HG03064 (cell line): ENCODE measurements around the gene ACE.

Source experiments
- ATAC-seq: cut with Tn5 transposase; IDR thresholded peaks from one replicate; pipeline ENCODE4 v1.9.1; 2021; ENCODE audit warnings: low read depth; ENCODE audit not compliant: unreplicated experiment

The ACE gene

DNA sequence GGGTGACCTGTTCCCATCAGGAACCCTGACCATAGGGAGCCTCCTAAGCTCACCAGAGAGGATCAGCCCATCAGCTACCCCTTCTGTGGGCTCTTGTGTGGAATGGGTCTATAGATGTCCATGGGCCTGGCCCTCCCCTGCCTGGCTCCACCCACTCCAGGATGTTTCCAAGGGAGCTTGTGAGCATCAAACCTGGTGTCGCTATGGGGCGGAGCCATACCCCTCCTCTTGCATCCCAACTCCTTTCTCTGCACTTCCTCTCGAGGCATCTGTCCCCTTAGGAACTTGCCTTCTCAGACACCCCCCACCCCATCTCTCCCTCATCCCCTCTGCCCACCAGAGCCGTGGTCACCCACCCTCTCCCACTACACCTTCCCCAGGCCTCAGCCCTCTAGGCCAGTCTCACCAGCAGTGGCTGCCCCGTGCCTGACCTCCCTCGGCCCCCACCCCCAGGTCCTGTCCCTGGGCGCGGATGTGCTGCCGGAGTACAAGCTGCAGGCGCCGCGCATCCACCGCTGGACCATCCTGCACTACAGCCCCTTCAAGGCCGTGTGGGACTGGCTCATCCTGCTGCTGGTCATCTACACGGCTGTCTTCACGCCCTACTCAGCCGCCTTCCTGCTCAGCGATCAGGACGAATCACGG, 56.7 kb downstream of the ACE start:
- ATAC-seq: no peak

DNA sequence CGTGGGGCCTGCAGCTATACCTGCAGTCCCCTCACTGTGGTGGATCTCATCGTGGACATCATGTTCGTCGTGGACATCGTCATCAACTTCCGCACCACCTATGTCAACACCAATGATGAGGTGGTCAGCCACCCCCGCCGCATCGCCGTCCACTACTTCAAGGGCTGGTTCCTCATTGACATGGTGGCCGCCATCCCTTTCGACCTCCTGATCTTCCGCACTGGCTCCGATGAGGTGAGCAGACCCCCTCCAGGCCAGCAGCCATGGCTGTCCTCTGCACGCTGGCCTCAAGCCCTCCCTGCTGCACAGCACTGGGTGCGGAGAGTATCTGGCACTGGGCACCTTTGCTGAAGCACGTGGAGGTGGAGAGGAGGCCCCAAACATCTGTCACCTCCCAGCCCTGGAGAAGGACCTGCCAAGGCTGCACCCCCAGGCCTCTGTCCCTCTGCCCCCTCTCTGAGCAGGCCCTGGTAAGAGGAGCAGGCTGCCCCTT, 57.3 kb downstream of the ACE start:
- no peak for ATAC-seq

DNA sequence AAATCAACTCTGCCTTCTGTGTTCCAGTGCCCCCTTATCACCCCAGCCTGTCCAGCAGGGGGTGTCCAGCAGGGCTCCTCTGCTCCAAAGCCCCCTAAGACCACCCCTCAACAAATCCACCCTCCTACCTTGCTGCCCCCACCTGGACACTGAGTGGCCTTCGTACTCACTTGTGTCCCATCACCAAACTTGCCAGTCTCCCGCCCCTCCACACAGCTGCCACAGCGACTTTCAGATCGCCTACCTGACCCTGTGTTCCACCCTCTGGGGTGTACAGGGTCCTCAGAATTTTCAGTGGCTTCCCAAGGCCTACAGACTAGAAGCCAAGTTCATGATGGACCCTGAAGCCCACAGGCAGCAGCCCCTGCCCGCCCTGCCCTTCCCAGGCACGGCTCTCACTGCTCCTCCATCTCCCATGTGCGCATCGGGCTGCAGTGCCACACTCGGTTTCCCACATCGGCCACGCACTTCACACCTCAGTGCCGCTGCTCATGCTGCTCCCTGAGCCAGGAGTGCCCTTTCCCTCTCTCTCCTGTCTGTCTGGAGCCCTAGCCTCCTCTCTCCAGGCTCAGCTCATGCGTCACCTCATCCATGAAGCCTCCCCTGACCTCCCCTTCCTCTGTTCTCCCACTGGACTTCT, 58.1 kb downstream of the ACE start:
- no peak for ATAC-seq

DNA sequence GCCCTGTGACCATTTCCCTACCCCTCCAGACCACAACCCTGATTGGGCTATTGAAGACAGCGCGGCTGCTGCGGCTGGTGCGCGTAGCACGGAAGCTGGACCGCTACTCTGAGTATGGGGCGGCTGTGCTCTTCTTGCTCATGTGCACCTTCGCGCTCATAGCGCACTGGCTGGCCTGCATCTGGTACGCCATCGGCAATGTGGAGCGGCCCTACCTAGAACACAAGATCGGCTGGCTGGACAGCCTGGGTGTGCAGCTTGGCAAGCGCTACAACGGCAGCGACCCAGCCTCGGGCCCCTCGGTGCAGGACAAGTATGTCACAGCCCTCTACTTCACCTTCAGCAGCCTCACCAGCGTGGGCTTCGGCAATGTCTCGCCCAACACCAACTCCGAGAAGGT, 58.8 kb downstream of the ACE start:
- ATAC-seq: no peak

DNA sequence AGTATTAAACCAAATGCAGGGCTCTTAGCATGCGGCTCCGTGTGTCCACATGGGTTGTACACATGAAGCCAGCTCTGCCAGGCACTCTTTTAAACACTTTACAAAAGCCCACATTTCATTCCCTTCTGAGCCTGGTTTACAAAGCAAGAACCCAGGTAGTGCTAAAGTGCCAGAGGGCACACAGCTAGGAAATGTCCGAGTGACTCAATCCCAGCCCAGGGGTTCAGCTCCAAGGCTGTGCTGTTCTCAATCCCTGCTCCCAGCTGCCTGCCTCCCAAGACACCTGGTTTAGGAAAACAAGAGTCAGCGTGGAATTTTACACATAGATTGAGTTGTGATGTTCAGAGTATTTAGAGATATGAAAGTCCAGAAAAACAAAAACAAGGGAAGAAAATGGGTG, 60.1 kb downstream of the ACE start:
- no peak for ATAC-seq

DNA sequence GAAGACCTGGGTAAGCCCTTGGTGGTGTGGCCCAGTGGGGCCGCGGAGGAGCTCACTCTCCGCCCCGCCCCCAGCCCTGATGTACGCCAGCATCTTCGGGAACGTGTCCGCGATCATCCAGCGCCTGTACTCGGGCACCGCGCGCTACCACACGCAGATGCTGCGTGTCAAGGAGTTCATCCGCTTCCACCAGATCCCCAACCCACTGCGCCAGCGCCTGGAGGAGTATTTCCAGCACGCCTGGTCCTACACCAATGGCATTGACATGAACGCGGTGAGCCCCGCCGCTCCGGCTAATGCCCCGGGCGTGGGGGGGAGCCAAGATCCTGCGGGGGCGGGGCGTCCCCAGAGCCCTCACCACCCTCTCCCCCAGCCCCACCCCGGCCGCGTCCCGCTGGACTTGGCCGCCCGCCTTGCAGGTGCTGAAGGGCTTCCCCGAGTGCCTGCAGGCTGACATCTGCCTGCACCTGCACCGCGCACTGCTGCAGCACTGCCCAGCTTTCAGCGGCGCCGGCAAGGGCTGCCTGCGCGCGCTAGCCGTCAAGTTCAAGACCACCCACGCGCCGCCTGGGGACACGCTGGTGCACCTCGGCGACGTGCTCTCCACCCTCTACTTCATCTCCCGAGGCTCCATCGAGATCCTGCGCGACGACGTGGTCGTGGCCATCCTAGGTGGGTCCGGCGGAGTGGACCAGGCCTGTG, 61.3 kb downstream of the ACE start:
- no peak for ATAC-seq

DNA sequence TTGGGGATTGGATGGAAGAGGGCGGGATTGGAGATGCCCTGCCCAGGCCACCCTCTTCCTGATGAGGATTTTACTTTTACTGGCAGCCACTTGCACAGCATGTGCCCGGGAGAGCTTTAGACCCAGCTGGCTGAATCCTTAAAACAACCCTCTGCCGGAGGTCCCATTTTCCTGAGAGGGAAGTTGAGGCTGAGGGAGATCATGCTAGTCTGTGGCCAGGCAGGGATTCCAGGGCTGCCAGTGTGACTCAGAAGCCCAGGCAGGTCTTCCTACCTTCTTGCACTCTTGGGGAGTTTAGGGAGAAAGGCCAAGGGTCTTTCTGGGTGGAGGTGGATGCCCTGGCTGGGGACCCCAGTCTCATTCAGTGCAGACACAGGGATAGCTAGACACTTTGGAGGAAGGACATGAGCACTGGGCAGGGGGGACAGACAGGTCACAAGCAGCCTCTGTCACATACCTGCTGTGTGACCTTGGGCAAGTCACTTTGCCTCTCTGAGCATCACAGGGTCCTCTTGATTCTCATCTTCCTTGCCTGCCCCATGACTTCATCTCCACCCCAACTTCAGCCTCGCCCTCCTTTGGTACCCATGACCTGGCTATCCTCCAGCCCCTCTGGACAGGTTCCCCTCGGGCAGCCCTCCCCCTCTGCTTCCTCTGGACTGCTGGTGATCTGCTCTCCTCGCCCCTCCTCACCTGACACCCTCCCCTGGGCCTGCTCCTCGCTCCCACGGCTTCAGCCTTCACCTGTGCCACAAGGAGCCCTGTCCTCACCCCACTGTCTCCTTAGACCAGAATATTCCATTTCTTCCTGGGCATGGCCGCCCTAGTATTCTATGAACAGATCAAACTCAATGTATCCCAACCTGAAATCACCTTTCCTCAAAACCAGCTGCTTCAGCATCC, 62.1 kb downstream of the ACE start:
- no peak for ATAC-seq

DNA sequence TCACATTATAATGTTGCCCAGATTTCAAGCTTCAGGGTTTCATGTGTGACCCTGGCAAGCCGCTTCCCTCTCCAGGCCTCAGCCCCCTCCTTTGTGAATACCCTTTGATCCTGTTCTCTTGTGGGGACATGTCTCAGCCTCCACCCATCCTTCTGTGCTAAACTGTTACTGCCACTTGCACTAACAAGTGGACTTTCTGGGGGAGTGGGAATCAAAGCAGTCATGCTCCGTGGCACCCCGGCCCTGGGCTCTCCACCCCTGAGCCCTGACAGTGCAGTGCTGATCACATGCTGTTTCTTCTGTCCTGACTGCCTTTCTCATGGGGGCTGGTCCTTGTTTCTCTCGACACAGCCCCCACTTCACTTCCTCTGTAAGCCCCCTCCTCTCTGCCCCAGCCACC, 63.7 kb downstream of the ACE start:
- no peak for ATAC-seq

DNA sequence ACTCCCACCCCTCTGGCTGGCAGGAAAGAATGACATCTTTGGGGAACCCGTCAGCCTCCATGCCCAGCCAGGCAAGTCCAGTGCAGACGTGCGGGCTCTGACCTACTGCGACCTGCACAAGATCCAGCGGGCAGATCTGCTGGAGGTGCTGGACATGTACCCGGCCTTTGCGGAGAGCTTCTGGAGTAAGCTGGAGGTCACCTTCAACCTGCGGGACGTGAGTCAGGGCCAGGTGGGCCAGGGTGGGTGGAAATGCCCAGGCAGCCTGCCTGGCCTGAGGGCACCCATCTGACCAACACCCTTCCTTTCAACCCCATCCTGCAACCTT, 65.3 kb downstream of the ACE start:
- ATAC-seq: no peak

DNA sequence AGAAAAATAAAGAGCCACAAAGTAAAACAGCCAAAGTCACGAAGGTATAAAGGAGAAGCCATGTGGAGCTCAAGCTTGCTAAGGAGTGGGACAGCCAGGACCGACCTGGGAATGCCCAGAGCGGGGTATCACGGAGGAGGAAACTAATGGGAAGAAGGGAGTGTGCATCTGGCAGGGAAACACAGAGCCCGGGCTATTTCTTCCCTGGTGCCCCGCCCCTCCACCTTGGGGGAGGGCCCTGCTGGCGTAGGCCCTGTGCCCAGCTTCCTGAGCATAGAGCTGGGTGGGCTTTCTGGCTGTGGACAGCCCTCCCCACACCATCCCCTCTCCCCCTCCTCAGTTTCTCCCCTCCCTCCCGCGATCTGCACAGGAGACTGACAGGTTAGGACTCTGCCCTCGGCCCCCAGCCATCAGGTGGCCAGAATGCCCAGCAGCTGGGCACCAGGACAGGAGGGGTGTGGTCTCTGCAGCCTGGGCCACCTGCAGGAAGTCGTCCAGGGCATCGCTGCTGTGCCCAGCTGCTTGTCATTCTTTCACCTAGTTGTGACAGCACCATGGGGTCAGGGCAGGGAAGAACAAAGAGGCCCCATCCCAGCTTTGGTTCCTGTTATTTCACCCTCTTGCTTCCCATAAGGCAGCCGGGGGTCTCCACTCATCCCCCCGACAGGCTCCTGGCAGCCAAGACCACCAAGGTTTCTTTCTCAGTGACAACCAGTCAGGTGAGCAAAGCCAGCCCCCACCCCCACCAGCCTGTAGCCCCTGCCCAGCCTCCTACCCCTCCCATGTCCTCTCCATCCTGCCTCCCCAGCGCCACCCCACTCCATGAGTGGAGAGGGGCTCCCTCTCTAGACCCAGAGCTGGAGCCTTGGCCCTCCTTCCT, 66.3 kb downstream of the ACE start:
- ATAC-seq: no peak

DNA sequence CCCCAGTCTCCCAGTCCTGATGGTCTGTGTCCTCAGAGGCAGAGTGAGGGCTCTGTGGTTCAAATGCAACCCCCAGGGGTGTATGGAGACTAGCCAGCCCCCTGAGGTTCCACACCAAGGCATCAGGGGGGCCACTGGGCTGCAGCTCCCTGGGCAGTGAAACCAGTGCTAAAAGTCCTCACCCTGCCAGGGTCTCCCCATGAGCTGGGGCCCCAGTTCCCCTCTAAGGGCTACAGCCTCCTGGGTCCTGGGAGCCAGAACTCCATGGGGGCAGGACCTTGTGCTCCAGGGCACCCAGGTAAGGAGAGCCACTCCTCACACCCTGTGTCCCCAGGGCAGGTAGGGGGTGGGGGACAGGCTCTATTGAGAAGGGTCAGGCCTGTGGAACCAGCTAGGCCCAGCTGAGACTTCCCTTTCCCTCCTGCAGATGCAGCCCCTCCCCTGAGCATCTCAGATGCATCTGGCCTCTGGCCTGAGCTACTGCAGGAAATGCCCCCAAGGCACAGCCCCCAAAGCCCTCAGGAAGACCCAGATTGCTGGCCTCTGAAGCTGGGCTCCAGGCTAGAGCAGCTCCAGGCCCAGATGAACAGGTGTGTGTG, 67.1 kb downstream of the ACE start:
- ATAC-seq: no peak

DNA sequence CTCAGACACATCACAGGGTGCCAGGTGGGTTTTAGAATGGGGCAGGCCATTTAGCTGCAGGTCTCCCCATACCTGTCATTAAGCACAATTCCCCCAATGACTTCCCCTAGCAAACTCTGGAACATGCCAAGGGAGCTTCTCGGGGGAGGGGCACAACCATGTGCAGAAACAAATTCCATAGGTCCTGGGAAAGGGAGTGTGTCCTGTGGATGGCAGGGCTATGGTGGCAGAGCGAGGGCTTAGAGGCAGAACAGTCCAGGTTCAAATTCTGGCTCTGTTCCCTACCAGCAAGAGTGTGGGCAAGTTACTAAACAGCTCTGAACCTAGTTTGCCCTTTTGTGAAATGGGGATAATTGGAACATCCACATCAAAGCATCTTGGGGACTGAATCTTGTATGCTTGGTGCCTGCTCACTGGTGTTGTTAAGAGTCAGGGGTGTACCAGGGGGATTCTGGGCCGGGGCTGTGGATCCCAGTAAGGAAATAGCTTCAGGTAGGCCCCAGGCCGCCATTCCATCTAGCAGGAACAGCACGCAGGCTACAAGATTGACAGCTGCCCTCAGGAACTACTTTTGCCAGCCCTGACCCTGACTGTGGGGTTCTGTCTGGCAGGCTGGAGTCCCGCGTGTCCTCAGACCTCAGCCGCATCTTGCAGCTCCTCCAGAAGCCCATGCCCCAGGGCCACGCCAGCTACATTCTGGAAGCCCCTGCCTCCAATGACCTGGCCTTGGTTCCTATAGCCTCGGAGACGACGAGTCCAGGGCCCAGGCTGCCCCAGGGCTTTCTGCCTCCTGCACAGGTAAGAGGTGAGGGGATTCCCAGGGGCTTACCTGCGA, 67.8 kb downstream of the ACE start:
- ATAC-seq: no peak

DNA sequence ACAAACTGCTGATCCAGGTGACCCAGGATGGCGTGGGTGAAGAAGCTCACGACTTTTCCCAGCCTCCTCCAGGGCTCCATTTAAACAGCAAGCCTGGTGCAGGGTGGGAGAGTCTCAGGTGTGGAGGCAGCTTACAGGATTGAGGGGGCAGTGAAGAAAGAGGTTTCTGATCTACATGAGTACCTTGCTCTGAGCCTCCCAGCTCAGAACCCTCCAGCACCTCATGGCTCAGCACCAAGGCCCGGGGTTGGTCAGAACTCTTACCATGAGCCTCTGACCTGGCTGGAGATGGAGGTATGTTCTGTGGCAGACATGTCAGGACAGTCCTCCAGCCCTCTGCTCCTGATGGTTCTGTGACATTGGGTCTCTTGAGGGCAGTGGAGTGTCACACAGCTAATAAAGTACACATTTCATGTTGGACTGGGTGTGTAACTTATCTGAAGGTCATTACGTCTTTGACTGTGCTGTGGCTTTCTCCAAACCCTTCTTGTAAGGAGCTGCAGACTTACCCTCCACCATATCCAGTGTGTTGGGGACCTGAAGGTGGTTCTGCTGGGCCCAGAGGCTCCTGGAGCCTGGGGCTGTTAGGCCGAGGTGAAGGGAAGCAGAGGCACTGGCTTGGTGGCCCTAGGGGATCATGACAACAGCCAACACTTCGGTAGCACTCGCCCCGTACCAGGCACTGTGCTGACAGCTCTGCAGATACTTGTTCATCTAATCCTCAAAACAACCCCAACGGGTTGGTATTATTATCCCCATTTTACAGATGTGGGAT, 69.6 kb downstream of the ACE start:
- ATAC-seq: no peak

DNA sequence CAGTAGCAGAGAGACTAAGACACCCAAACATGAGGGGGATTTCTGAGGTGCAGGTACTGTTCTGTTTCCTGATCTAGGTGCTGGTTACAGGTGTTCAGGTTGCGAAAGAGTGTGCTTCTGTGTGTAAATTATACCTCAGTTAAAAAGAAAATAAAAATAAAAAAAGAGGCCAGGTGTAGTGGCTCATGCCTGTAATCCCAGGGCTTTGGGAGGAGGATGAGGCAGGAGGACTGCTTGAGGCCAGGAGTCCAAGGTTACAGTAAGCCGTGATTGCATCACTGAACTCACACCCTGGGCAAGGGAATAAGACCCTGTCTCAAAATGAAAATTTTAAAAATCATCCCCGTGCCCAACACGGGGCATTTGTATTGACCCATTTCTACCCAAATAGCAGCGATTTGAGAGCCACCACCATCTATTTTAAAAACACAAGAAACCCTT, 70.2 kb downstream of the ACE start:
- ATAC-seq: no peak
